RWPE1 (cell line): Measurements from ENCODE around the gene CEP83.

Source experiments
- CTCF ChIA-PET: fragments of 350-600 bp; sonication (Branson Sonifier 250); formaldehyde crosslinking; extraction: SDS; loops from one replicate; lab custom pipeline; 2021; lab: Yijun Ruan, JAX
- POLR2A ChIA-PET: fragments of 400-600 bp; formaldehyde crosslinking; extraction: SDS; loops from one replicate; lab custom pipeline; 2020; ENCODE audit warnings: antibody characterized with exemption; ENCODE audit not compliant: low non-redundant PET; lab: Yijun Ruan, JAX
- DNase-seq: peaks from one replicate; pipeline ENCODE4 v3.0.0; 2012; ENCODE audit warnings: low spot score
- H3K27ac ChIP-seq: fragments of 450-650 bp; 2 replicates; pipeline ENCODE4 v1.5.1; 2017
- CTCF ChIP-seq: fragments of 450-650 bp; conservative IDR thresholded peaks from 2 replicates; pipeline ENCODE4 v1.5.1; 2017; ENCODE audit warnings: low read depth, mild to moderate bottlenecking

Gene CEP83

GRCh38 chr12:94308612-94309011 lies 151.1 kb downstream of the CEP83 start:
- POLR2A ChIA-PET, result no interaction called here
- no peak overlapping the region for H3K27ac ChIP-seq
- TF ChIP-seq CTCF, result no peak
- CTCF ChIA-PET, result no interaction called here
- DNase-seq, result no peak

GRCh38 chr12:94305130-94305957 lies 154.3 kb downstream of the CEP83 start:
- POLR2A ChIA-PET, result no interaction called here
- CTCF ChIA-PET, result interaction anchor here (0.5 to 0.6 kb wide), 2 partner anchors 52 to 1075 kb away, joined by 4 read pairs; no protein-coding TSS in a partner anchor
- DNase-seq, result no peak
- no peak overlapping the region for H3K27ac ChIP-seq
- no peak for TF ChIP-seq CTCF

GRCh38 chr12:94304566-94305061 lies 155.1 kb downstream of the CEP83 start:
- DNase-seq, result no peak
- TF ChIP-seq CTCF, result no peak
- ChIA-PET POLR2A (no interaction called here), CTCF (interaction anchor here (0.5 to 0.6 kb wide), 2 partner anchors 51 to 516 kb away, joined by 4 read pairs; no protein-coding TSS in a partner anchor)
- H3K27ac ChIP-seq, result no peak overlapping the region

- CTCF ChIA-PET, result interaction anchor here (0.6 to 0.8 kb wide), 2 partner anchors 177 to 516 kb away, joined by 3 to 4 read pairs; no protein-coding TSS in a partner anchor
- DNase-seq, result no peak
- H3K27ac ChIP-seq, result no peak overlapping the region
- POLR2A ChIA-PET, result no interaction called here
- no peak for TF ChIP-seq CTCF
These were observed 155.7 kb downstream of the CEP83 start for GRCh38 chr12:94304012-94304411.

GRCh38 chr12:94299846-94300245 lies 159.8 kb downstream of the CEP83 start:
- no peak for TF ChIP-seq CTCF
- DNase-seq, result no peak
- POLR2A ChIA-PET, result no interaction called here
- H3K27ac ChIP-seq, result no peak overlapping the region
- CTCF ChIA-PET, result no interaction called here

- no peak for DNase-seq
- no peak overlapping the region for H3K27ac ChIP-seq
- no peak for TF ChIP-seq CTCF
- ChIA-PET POLR2A (no interaction called here), CTCF (interaction anchor here (0.7 kb wide), 1 partner anchor 49 kb away, joined by 3 read pairs; no protein-coding TSS in a partner anchor)
These were observed 161.7 kb downstream of the CEP83 start for GRCh38 chr12:94297876-94298505.
